DND-41 (cell line): ENCODE data around the gene SNX18.

ENCODE experiments used
- ATAC-seq: fragments of 200-7000 bp; cut with Tn5 transposase; 3 replicates; pipeline ENCODE4 v1.9.1; 2021; ENCODE audit warnings: low read depth; ENCODE audit not compliant: insufficient read depth
- DNase-seq: peaks from one replicate; pipeline ENCODE4 v3.0.0-alpha.2; 2020
- H2AFZ ChIP-seq: 2 replicates; pipeline ENCODE4 v1.6.0; 2012; ENCODE audit warnings: low read depth, low read length
- H3K27ac ChIP-seq: 2 replicates; pipeline ENCODE4 v1.5.1; 2012; ENCODE audit warnings: low read length, inconsistent platforms
- H3K27me3 ChIP-seq: fragments of 200-600 bp; sonication (generic); 2 replicates; pipeline ENCODE4 v1.6.0; 2012; ENCODE audit warnings: low read length, mild to moderate bottlenecking, inconsistent platforms; ENCODE audit not compliant: insufficient read depth, poor library complexity
- H3K36me3 ChIP-seq: 2 replicates; pipeline ENCODE4 v1.5.1; 2012; ENCODE audit warnings: low read length, inconsistent platforms; ENCODE audit not compliant: insufficient read depth
- H3K4me1 ChIP-seq: 2 replicates; pipeline ENCODE4 v1.5.1; 2012; ENCODE audit warnings: mild to moderate bottlenecking, low read length; ENCODE audit not compliant: insufficient read depth
- H3K4me2 ChIP-seq: 2 replicates; pipeline ENCODE4 v1.6.0; 2012; ENCODE audit warnings: mild to moderate bottlenecking, moderate library complexity, low read length, inconsistent platforms; ENCODE audit not compliant: insufficient read depth
- H3K4me3 ChIP-seq, 2 experiments: fragments of 200-600 bp in 1 of 2; shearing (Covaris generic) in 1 of 2; 2 replicates each; pipeline ENCODE4 v1.5.1; 2012 to 2016; ENCODE audit warnings: inconsistent platforms in 2 of 2, low read length in 2 of 2, mild to moderate bottlenecking in 2 of 2, low read depth in 1 of 2, moderate library complexity in 1 of 2
- H3K79me2 ChIP-seq: 2 replicates; pipeline ENCODE4 v1.6.0; 2012; ENCODE audit warnings: low read length, inconsistent platforms; ENCODE audit not compliant: insufficient read depth
- H3K9ac ChIP-seq: 2 replicates; pipeline ENCODE4 v1.6.0; 2012; ENCODE audit warnings: low read depth, mild to moderate bottlenecking, inconsistent platforms, low read length, moderate library complexity
- H3K9me3 ChIP-seq: 2 replicates; pipeline ENCODE4 v1.5.1; 2012; ENCODE audit warnings: low read length, moderate library complexity, mild to moderate bottlenecking, inconsistent platforms; ENCODE audit not compliant: insufficient read depth, severe bottlenecking
- H4K20me1 ChIP-seq: 2 replicates; pipeline ENCODE4 v1.6.0; 2012; ENCODE audit warnings: low read length; ENCODE audit not compliant: insufficient read depth
- CTCF ChIP-seq: IDR thresholded peaks from 2 replicates; pipeline ENCODE4 v1.5.1; 2012; ENCODE audit warnings: borderline replicate concordance, low read length, moderate library complexity, mild to moderate bottlenecking; ENCODE audit not compliant: poor library complexity, severe bottlenecking; ENCODE audit errors: extremely low read depth
- EZH2 ChIP-seq: IDR thresholded peaks from 3 replicates; pipeline ENCODE4 v1.6.1; 2012; ENCODE audit warnings: borderline replicate concordance, low read depth, mild to moderate bottlenecking, moderate library complexity, low read length, inconsistent platforms; ENCODE audit not compliant: severe bottlenecking

The SNX18 gene

GRCh38 chr5:54470677-54471076 lies 46.9 kb upstream of the SNX18 start:
- DNase-seq (no peak), ATAC-seq (no peak)
- H3K27ac ChIP-seq = no peak overlapping the region
- no peaks in the 10 kb centered on the region for H3K9me3 ChIP-seq
- TF ChIP-seq EZH2 (no peak), CTCF (no peak)
- no peak overlapping the region for H3K4me3 ChIP-seq
- H4K20me1 ChIP-seq = no peaks in the 10 kb centered on the region
- H3K4me1 ChIP-seq = no peaks in the 10 kb centered on the region
- H3K9ac ChIP-seq = no peak overlapping the region
- no peaks in the 10 kb centered on the region for H3K27me3 ChIP-seq
- H2AFZ ChIP-seq = no peak overlapping the region
- no peaks in the 10 kb centered on the region for H3K36me3 ChIP-seq
- no peaks in the 10 kb centered on the region for H3K79me2 ChIP-seq
- H3K4me2 ChIP-seq = no peak overlapping the region

- no peak for DNase-seq
- Histone ChIP-seq H3K4me1 (no peaks in the 10 kb centered on the region), H3K27me3 (no peaks in the 10 kb centered on the region), H3K9me3 (no peaks in the 10 kb centered on the region), H3K36me3 (no peaks in the 10 kb centered on the region), H3K27ac (no peak overlapping the region), H3K4me2 (no peak overlapping the region), H3K79me2 (no peaks in the 10 kb centered on the region), H4K20me1 (no peaks in the 10 kb centered on the region), H3K9ac (no peak overlapping the region), H3K4me3 (no peak overlapping the region), H2AFZ (no peak overlapping the region)
- TF ChIP-seq CTCF (no peak), EZH2 (no peak)
- no peak for ATAC-seq
Measured at GRCh38 chr5:54471398-54471797, 46.2 kb upstream of the SNX18 start.

- no peaks in the 10 kb centered on the region for H3K79me2 ChIP-seq
- DNase-seq (no peak), ATAC-seq (no peak)
- no peak overlapping the region for H3K4me3 ChIP-seq
- H3K36me3 ChIP-seq = no peaks in the 10 kb centered on the region
- H2AFZ ChIP-seq = no peak overlapping the region
- H3K27ac ChIP-seq = no peak overlapping the region
- TF ChIP-seq EZH2 = no peak
- no peak for TF ChIP-seq CTCF
- no peaks in the 10 kb centered on the region for H3K9me3 ChIP-seq
- no peaks in the 10 kb centered on the region for H4K20me1 ChIP-seq
- no peak overlapping the region for H3K4me2 ChIP-seq
- H3K27me3 ChIP-seq = no peaks in the 10 kb centered on the region
- H3K4me1 ChIP-seq = no peaks in the 10 kb centered on the region
- H3K9ac ChIP-seq = no peak overlapping the region
Measured at GRCh38 chr5:54476682-54477081, 40.9 kb upstream of the SNX18 start.

GRCh38 chr5:54477941-54478478 lies 39.5 kb upstream of the SNX18 start:
- H3K36me3 ChIP-seq = no peaks in the 10 kb centered on the region
- no peak for TF ChIP-seq CTCF
- TF ChIP-seq EZH2 = no peak
- H3K27ac ChIP-seq = no peak overlapping the region
- no peak for DNase-seq
- no peaks in the 10 kb centered on the region for H3K27me3 ChIP-seq
- H3K9ac ChIP-seq = no peak overlapping the region
- no peaks in the 10 kb centered on the region for H3K4me1 ChIP-seq
- no peak overlapping the region for H3K4me3 ChIP-seq
- H3K9me3 ChIP-seq = no peaks in the 10 kb centered on the region
- no peaks in the 10 kb centered on the region for H3K79me2 ChIP-seq
- ATAC-seq = no peak
- no peak overlapping the region for H2AFZ ChIP-seq
- no peaks in the 10 kb centered on the region for H4K20me1 ChIP-seq
- no peak overlapping the region for H3K4me2 ChIP-seq
